T-cell (primary cell): ENCODE measurements around the gene VCP. TPM values are rescaled to one million over a fixed set of nuclear protein-coding genes. Genes with fewer than 3 reads are reported as not detected.

Experiments used
- ATAC-seq, 4 experiments: fragments of 200-7000 bp in 3 of 4; fragments of 150-1000 bp in 1 of 4; cut with Tn5 transposase; replicated peaks in 1 of 4; 1 replicate in 3 of 4; 2 replicates in 1 of 4; pipeline ENCODE4 v1.10.0; 2021; ENCODE audit warnings: moderate library complexity in 3 of 4, mild to moderate bottlenecking in 2 of 4, moderate number of reproducible peaks in 1 of 4
- CTCF ChIA-PET, 2 donors: fragments of 300-600 bp; sonication (Branson Sonifier 250); formaldehyde crosslinking; loops; one replicate each; lab custom pipeline; 2022; ENCODE audit warnings: antibody characterized with exemption in 2 of 2; lab: Charles Lee
- POLR2A ChIA-PET, 2 donors: fragments of 300-600 bp; sonication (Branson Sonifier 250); formaldehyde crosslinking; loops; one replicate each; lab custom pipeline; 2022; ENCODE audit warnings: antibody characterized with exemption in 2 of 2; lab: Charles Lee
- DNase-seq, 35 experiments: peaks; one replicate each; pipeline versions ENCODE4 v3.0.0 to v3.0.0-alpha.2; 2013 to 2023
- H3K27ac ChIP-seq: one replicate; pipeline ENCODE4 v1.5.1; 2013; ENCODE audit warnings: low read length
- H3K27me3 ChIP-seq, 2 experiments: replicated peaks in 1 of 2; 1 replicate in 1 of 2; 2 replicates in 1 of 2; pipeline versions ENCODE4 v1.6.1 to v1.7.0; 2013; ENCODE audit warnings: low read length in 1 of 2, mixed read lengths in 1 of 2; ENCODE audit not compliant: control insufficient read depth in 2 of 2, insufficient read depth in 2 of 2; ENCODE audit errors: extremely low read depth in 1 of 2
- H3K36me3 ChIP-seq, 2 donors: 1 replicate in 1 of 2; 2 replicates in 1 of 2; pipeline versions ENCODE4 v1.6.1 to v1.7.0; 2013; ENCODE audit warnings: low read length in 1 of 2; ENCODE audit not compliant: control insufficient read depth in 2 of 2, insufficient read depth in 1 of 2; ENCODE audit errors: extremely low read depth in 1 of 2
- H3K4me1 ChIP-seq, 2 experiments: 1 replicate in 1 of 2; 2 replicates in 1 of 2; pipeline versions ENCODE4 v1.6.1 to v1.7.0; 2013; ENCODE audit warnings: low read length in 2 of 2, mixed read lengths in 1 of 2; ENCODE audit not compliant: insufficient read depth in 2 of 2, control insufficient read depth in 1 of 2; ENCODE audit errors: extremely low read depth in 1 of 2
- H3K4me3 ChIP-seq, 2 donors: 1 replicate in 1 of 2; 2 replicates in 1 of 2; pipeline versions ENCODE4 v1.5.1 to v1.7.0; 2013; ENCODE audit warnings: mild to moderate bottlenecking in 2 of 2, low read length in 1 of 2, moderate library complexity in 1 of 2; ENCODE audit not compliant: control insufficient read depth in 1 of 2; ENCODE audit errors: extremely low read depth in 1 of 2
- H3K9me3 ChIP-seq: 2 replicates; pipeline ENCODE4 v1.7.0; 2013
- H3K27ac Mint-ChIP-seq, 2 donors: one replicate each; pipeline ENCODE4 v1.8.0; 2020 to 2021; ENCODE audit warnings: mild to moderate bottlenecking in 2 of 2, mixed read lengths in 2 of 2
- H3K27me3 Mint-ChIP-seq, 2 donors: one replicate each; pipeline ENCODE4 v1.8.0; 2021 to 2022; ENCODE audit warnings: mixed read lengths in 2 of 2
- H3K36me3 Mint-ChIP-seq: one replicate; pipeline ENCODE4 v1.8.0; 2021; ENCODE audit warnings: mixed read lengths
- H3K4me1 Mint-ChIP-seq, 3 donors: one replicate each; pipeline ENCODE4 v1.8.0; 2020 to 2022; ENCODE audit warnings: mixed read lengths in 3 of 3, mild to moderate bottlenecking in 1 of 3
- H3K4me3 Mint-ChIP-seq, 3 donors: one replicate each; pipeline ENCODE4 v1.8.0; 2020 to 2022; ENCODE audit warnings: mild to moderate bottlenecking in 3 of 3, mixed read lengths in 3 of 3, moderate library complexity in 3 of 3
- H3K9me3 Mint-ChIP-seq, 3 donors: one replicate each; pipeline ENCODE4 v1.8.0; 2020 to 2022; ENCODE audit warnings: mixed read lengths in 3 of 3
- WGBS: methylation state at CpG from one replicate; pipeline ENCODE4 v1.1.5; 2013; ENCODE audit warnings: missing lambda C conversion rate; ENCODE audit not compliant: insufficient coverage; 5-methylcytosine and 5-hydroxymethylcytosine counted together
- total RNA-seq, 35 experiments: library from RNA in 6 of 35; stranded (reverse) in 6 of 35; fragments of 120-200 nt in 1 of 35; gene quantifications; one replicate each; pipeline versions ENCODE4 v1.2.1 to v1.2.4 and lab custom pipeline; 2013 to 2026

The VCP gene
- total RNA-seq, 5 donors from 2014 or later (not counting 1 experiment from before 2014, with no cell fraction given): 141 to 232 (median 167) TPM

- DNase-seq (no peak), ATAC-seq (no peak)
- Histone ChIP-seq H3K9me3 (no peaks in the 10 kb centered on the region), H3K36me3 (peaks cover 4 to 43% of the 10 kb centered on the region in 2 donors), H3K27ac (no peak overlapping the region), H3K4me3 (no peak overlapping the region), H3K4me1 (peaks cover 10 to 36% of the 10 kb centered on the region in 2 experiments), H3K27me3 (no peaks in the 10 kb centered on the region)
- WGBS: 89% methylated on average over 3 of the region's 3 CpGs
- no peaks in the 10 kb centered on the region for H3K27me3 Mint-ChIP-seq
- no peaks in the 10 kb centered on the region for H3K9me3 Mint-ChIP-seq
- ChIA-PET CTCF (interaction anchor here (0.7 to 4.0 kb wide), 5 partner anchors 18 to 198 kb away, joined by 3 to 30 read pairs (median 4); partner anchors contain the start of genes FANCG (in 1 of the 2) and VCP (in 1 of the 2)), POLR2A (interaction anchor here (0.5 to 0.8 kb wide), 3 partner anchors 13 to 432 kb away, joined by 4 to 8 read pairs (median 4); a partner anchor contains a TSS)
- H3K4me1 Mint-ChIP-seq: peaks cover 45 to 54% (median 45%) of the 10 kb centered on the region in 3 donors
- H3K27ac Mint-ChIP-seq: peak overlapping the region in 1 of 2 donors; percentile 72
- peaks cover 36% of the 10 kb centered on the region for H3K36me3 Mint-ChIP-seq
- H3K4me3 Mint-ChIP-seq: peak overlapping the region; percentile 22 to 50 (median 44)
Observed at GRCh38 chr9:35097573-35097972, 25.1 kb upstream of the VCP start.

- ChIA-PET POLR2A (interaction anchor here in 1 of 2 donors (0.6 kb wide), 1 partner anchor 166 kb away, joined by 3 read pairs; no protein-coding TSS in a partner anchor), CTCF (interaction anchor here (0.9 to 4.0 kb wide), 7 partner anchors 16 to 410 kb away, joined by 3 to 30 read pairs (median 4); partner anchors contain the start of gene VCP (in 1 of the 2))
- under 1% methylated on average over 47 of the region's 53 CpGs for WGBS
- no peaks in the 10 kb centered on the region for H3K27me3 Mint-ChIP-seq
- peak within 1 kb of the TSS; percentile 83 to 84 (median 83) for H3K4me3 Mint-ChIP-seq
- H3K9me3 Mint-ChIP-seq: no peaks in the 10 kb centered on the region
- Histone ChIP-seq H3K4me3 (peak within 1 kb of the TSS; percentile 85 to 99), H3K9me3 (no peaks in the 10 kb centered on the region), H3K27ac (peak within 1 kb of the TSS; percentile 99), H3K4me1 (peaks cover 4 to 23% of the 10 kb centered on the region in 2 experiments), H3K36me3 (peaks cover 4 to 51% of the 10 kb centered on the region in 2 donors), H3K27me3 (no peaks in the 10 kb centered on the region)
- H3K27ac Mint-ChIP-seq: peak within 1 kb of the TSS; percentile 89 to 93
- DNase-seq: peak; percentile 78 to 94 (median 87)
- H3K36me3 Mint-ChIP-seq: peaks cover 43% of the 10 kb centered on the region
- H3K4me1 Mint-ChIP-seq: peaks cover 34 to 41% (median 34%) of the 10 kb centered on the region in 3 donors
- ATAC-seq: peak; percentile 91 to 95 (median 94)
Observed at GRCh38 chr9:35096035-35096849, 23.8 kb upstream of the VCP start, which contains the start of gene PIGO. Gene PIGO, minus strand, starts transcription at chr9:35096591. Its CDS starts 1,026 bp downstream, at chr9:35095565.

GRCh38 chr9:35091536-35091935 is 19.1 kb upstream of the VCP start:
- 96% methylated on average over 13 of the region's 17 CpGs for WGBS
- ChIA-PET POLR2A (no interaction called here), CTCF (no interaction called here)
- H3K4me3 ChIP-seq: no peak overlapping the region
- no peak overlapping the region for H3K27ac ChIP-seq
- H3K9me3 ChIP-seq: no peaks in the 10 kb centered on the region
- peaks cover 57% of the 10 kb centered on the region for H3K36me3 Mint-ChIP-seq
- H3K27ac Mint-ChIP-seq: no peak overlapping the region
- no peaks in the 10 kb centered on the region for H3K9me3 Mint-ChIP-seq
- H3K27me3 Mint-ChIP-seq: no peaks in the 10 kb centered on the region
- no peaks in the 10 kb centered on the region for H3K27me3 ChIP-seq
- DNase-seq (no peak), ATAC-seq (no peak)
- H3K4me1 Mint-ChIP-seq: peaks cover 22 to 30% (median 25%) of the 10 kb centered on the region in 3 donors
- peaks cover 4 to 17% of the 10 kb centered on the region in 2 experiments for H3K4me1 ChIP-seq
- H3K4me3 Mint-ChIP-seq: no peak overlapping the region
- H3K36me3 ChIP-seq: peaks cover 8 to 74% of the 10 kb centered on the region in 2 donors

- no peaks in the 10 kb centered on the region for H3K27me3 ChIP-seq
- Mint-ChIP-seq H3K36me3 (peaks cover 50% of the 10 kb centered on the region), H3K4me3 (no peak overlapping the region), H3K27me3 (no peaks in the 10 kb centered on the region), H3K4me1 (peaks cover 4 to 12% (median 8%) of the 10 kb centered on the region in 3 donors), H3K9me3 (no peaks in the 10 kb centered on the region), H3K27ac (no peak overlapping the region)
- peaks cover 8 to 76% of the 10 kb centered on the region in 2 donors for H3K36me3 ChIP-seq
- H3K4me3 ChIP-seq: no peak overlapping the region
- no peak for ATAC-seq
- POLR2A ChIA-PET: no interaction called here
- no peak overlapping the region for H3K27ac ChIP-seq
- WGBS: no CpG with 5 or more reads among the region's 2 CpGs
- no peak for DNase-seq
- no peaks in the 10 kb centered on the region for H3K9me3 ChIP-seq
- peaks cover 0 to 4% of the 10 kb centered on the region in 2 experiments for H3K4me1 ChIP-seq
- CTCF ChIA-PET: no interaction called here
Observed at GRCh38 chr9:35089434-35089833, 17.0 kb upstream of the VCP start.

GRCh38 chr9:35085078-35085477 is 12.7 kb upstream of the VCP start:
- Histone ChIP-seq H3K36me3 (peaks cover 3 to 35% of the 10 kb centered on the region in 2 donors), H3K4me1 (peaks cover 0 to 9% of the 10 kb centered on the region in 2 experiments), H3K27ac (no peak overlapping the region), H3K4me3 (no peak overlapping the region), H3K9me3 (no peaks in the 10 kb centered on the region), H3K27me3 (no peaks in the 10 kb centered on the region)
- no peak overlapping the region for H3K4me3 Mint-ChIP-seq
- peaks cover 3 to 4% (median 3%) of the 10 kb centered on the region in 3 donors for H3K4me1 Mint-ChIP-seq
- no peaks in the 10 kb centered on the region for H3K9me3 Mint-ChIP-seq
- CTCF ChIA-PET: interaction anchor here in 1 of 2 donors (0.5 kb wide), 1 partner anchor 1711 kb away, joined by 3 read pairs; no protein-coding TSS in a partner anchor
- H3K27me3 Mint-ChIP-seq: no peaks in the 10 kb centered on the region
- ATAC-seq (no peak), DNase-seq (peak in 1 of 35 experiments; percentile 17)
- peaks cover 21% of the 10 kb centered on the region for H3K36me3 Mint-ChIP-seq
- POLR2A ChIA-PET: no interaction called here
- WGBS: 93% methylated on average over 2 of the region's 2 CpGs
- H3K27ac Mint-ChIP-seq: peak overlapping the region in 1 of 2 donors; percentile 25
